H1 (cell line): ENCODE results near the gene RNF13. TPM values are rescaled to one million over a fixed set of nuclear protein-coding genes. Genes with fewer than 3 reads are reported as not detected.

Experiments
- CBX5 ChIP-seq: fragments of 300-800, 300-1000 bp; sonication (generic); IDR thresholded peaks from 2 replicates; pipeline ENCODE4 v1.7.1; 2016; ENCODE audit warnings: antibody characterized with exemption, low read length, low read depth
- HDAC2 ChIP-seq, 2 experiments: fragments of 300-600 bp in 1 of 2; sonication (generic) in 1 of 2; IDR thresholded peaks; 2 replicates each; pipeline ENCODE4 v1.6.1; 2011 to 2012; ENCODE audit warnings: low read depth in 2 of 2, low read length in 2 of 2, mild to moderate bottlenecking in 2 of 2, moderate library complexity in 2 of 2, borderline replicate concordance in 1 of 2, inconsistent platforms in 1 of 2
- polyA plus RNA-seq, 7 experiments: library from polyadenylated mRNA; depleted of rRNA in 3 of 7; stranded (reverse) in 5 of 7; unstranded in 2 of 7; fragments of >200 nt in 5 of 7; fragments of 200-250 nt in 2 of 7; gene quantifications; 1 replicate in 5 of 7; 2 replicates in 1 of 7; 4 replicates in 1 of 7; pipeline versions ENCODE4 v1.2.1 to v1.2.3, GENCODE V29; 2011 to 2013; ENCODE audit warnings: missing spikeins in 2 of 7, mixed read lengths in 2 of 7
- total RNA-seq: library from RNA; stranded (reverse); fragmentation: NEBNext Ultra II Directional; extraction: Animal tissue kit (Norgen Biotek cat#: 25700); gene quantifications from 2 replicates; pipeline ENCODE4 v1.2.1, GENCODE V29; 2021

Gene RNF13
- total and polyA plus RNA-seq, 2 of the 8 experiments (the other 6 are each of a cell fraction or from before 2014, with no cell fraction given) = 19.4 to 35.4 TPM

DNA sequence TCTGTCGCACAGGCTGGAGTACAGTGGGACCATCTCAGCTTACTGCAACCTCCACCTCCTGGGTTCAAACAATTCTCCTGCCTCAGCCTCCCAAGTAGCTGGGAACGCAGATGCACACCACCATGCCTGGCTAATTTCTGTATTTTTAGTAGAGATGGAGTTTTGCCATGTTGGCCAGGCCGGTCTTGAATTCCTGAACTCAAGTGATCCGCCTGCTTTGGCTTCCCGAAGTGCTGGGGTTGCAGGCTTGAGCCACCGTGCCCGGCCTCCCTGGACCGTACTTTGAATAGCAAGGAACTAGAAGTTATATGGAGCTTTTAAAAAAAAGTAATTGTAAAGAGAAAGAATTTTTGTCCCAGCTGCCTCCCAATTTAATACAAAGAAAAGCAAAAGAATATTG lies 12.3 kb upstream of the RNF13 start (continued):
- no peak for TF ChIP-seq HDAC2 (IDR thresholded peaks at IDR 0.05; ENCODE audit: borderline replicate concordance in 1 of 2, low read depth in 2 of 2, low read length in 2 of 2)
- TF ChIP-seq CBX5 = no peak
